MM.1S (cell line): ENCODE data around the gene CTNNAL1.

Experiments used
- CTCF ChIP-seq: fragments of 300-600 bp; sonication (generic); IDR thresholded peaks from 2 replicates; pipeline ENCODE4 v1.5.1; 2016; ENCODE audit warnings: antibody characterized with exemption, low read length, mixed read lengths
- EZH2phosphoT487 ChIP-seq: fragments of 300-600 bp; sonication (generic); IDR thresholded peaks from 2 replicates; pipeline ENCODE4 v1.6.1; 2018; ENCODE audit warnings: antibody characterized with exemption, low read length

- TF ChIP-seq CTCF (no peak), EZH2phosphoT487 (no peak)
Measured at GRCh38 chr9:108934323-108934893, 78.9 kb downstream of the CTNNAL1 start, which contains the start of gene ABITRAM.
